Body of pancreas (tissue), 4 donors: ENCODE results near the gene DIS3L.

Experiments
- CTCF ChIP-seq, 7 experiments: fragments of 450-650 bp in 4 of 7; fragments of 200-600 bp in 3 of 7; sonication (generic) in 3 of 7; IDR thresholded peaks; one replicate each; pipeline ENCODE4 v1.5.1; 2016 to 2019; ENCODE audit warnings: antibody characterized with exemption in 7 of 7
- POLR2A ChIP-seq, 3 donors: fragments of 450-650 bp; IDR thresholded peaks; one replicate each; pipeline ENCODE4 v1.6.1; 2016; ENCODE audit warnings: antibody characterized with exemption in 3 of 3, mild to moderate bottlenecking in 2 of 3

DNA sequence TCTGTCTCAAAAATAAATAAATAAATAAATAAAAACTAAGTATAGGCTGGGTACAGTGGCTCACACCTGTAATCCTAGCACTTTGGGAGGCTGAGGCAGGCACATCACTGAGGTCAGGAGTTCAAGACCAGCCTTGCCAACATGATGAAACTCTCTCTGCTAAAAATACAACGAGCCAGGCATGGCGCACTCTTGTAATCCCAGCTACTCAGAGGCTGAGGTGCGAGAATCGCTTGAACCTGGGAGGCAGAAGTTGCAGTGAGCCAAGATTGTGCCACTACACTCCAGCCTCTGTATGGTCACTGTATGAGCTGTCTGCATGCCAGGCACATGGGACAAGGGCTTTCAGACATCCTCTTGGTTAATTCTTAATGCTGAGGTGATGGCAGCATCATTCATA is 34.4 kb downstream of the DIS3L start:
- TF ChIP-seq POLR2A (IDR thresholded peaks at IDR 0.05), result no peak
- no peak for TF ChIP-seq CTCF (IDR thresholded peaks at IDR 0.05)
